OCI-LY1 (cell line): ENCODE results near the gene PKN2.

Experiments used
- H2AFZ ChIP-seq: fragments of 200-600 bp; sonication (generic), shearing (Covaris generic); 2 replicates; pipeline ENCODE4 v1.6.0; 2014; ENCODE audit warnings: antibody characterized with exemption, mild to moderate bottlenecking, low read length
- H3F3A ChIP-seq: fragments of 200-600 bp; sonication (generic), shearing (Covaris generic); 2 replicates; pipeline ENCODE4 v1.6.0; 2014; ENCODE audit warnings: mild to moderate bottlenecking, antibody characterized with exemption, low read length, moderate library complexity; ENCODE audit not compliant: insufficient read depth
- H3K27ac ChIP-seq: fragments of 200-600 bp; sonication (generic); 2 replicates; pipeline ENCODE4 v1.5.1; 2014; ENCODE audit warnings: low read length, mixed run types, mild to moderate bottlenecking, low read depth; ENCODE audit not compliant: poor library complexity, severe bottlenecking
- H3K27me3 ChIP-seq: fragments of 200-600 bp; sonication (generic); 2 replicates; pipeline ENCODE4 v1.6.0; 2014; ENCODE audit warnings: antibody characterized with exemption, mild to moderate bottlenecking, low read length, moderate library complexity; ENCODE audit not compliant: insufficient read depth
- H3K36me3 ChIP-seq: fragments of 200-600 bp; sonication (generic); 2 replicates; pipeline ENCODE4 v1.6.1; 2014; ENCODE audit warnings: mild to moderate bottlenecking, antibody characterized with exemption, low read length, moderate library complexity, mixed read lengths; ENCODE audit not compliant: insufficient read depth
- H3K4me1 ChIP-seq: fragments of 200-600 bp; sonication (generic); 2 replicates; pipeline ENCODE4 v1.5.1; 2014; ENCODE audit warnings: mild to moderate bottlenecking, low read length, moderate library complexity; ENCODE audit not compliant: insufficient read depth, severe bottlenecking
- H3K4me2 ChIP-seq: fragments of 200-600 bp; sonication (generic), shearing (Covaris generic); 2 replicates; pipeline ENCODE4 v1.6.1; 2014; ENCODE audit warnings: low read length
- H3K4me3 ChIP-seq: fragments of 200-600 bp; sonication (generic); 2 replicates; pipeline ENCODE4 v1.5.1; 2014; ENCODE audit warnings: low read length, low read depth, mild to moderate bottlenecking, mixed read lengths; ENCODE audit not compliant: poor library complexity, severe bottlenecking
- H3K79me2 ChIP-seq: fragments of 200-600 bp; shearing (Covaris generic); 2 replicates; pipeline ENCODE4 v1.6.1; 2016; ENCODE audit warnings: mixed run types, low read length, mixed read lengths; ENCODE audit not compliant: insufficient read depth
- H3K9ac ChIP-seq: fragments of 200-600 bp; sonication (generic), shearing (Covaris generic); 2 replicates; pipeline ENCODE4 v1.6.1; 2014; ENCODE audit warnings: mild to moderate bottlenecking, low read length, mixed read lengths
- H3K9me2 ChIP-seq: fragments of 200-600 bp; sonication (generic), shearing (Covaris generic); 2 replicates; pipeline ENCODE4 v1.6.1; 2014; ENCODE audit warnings: low read depth, mild to moderate bottlenecking, low read length, mixed read lengths
- H3K9me3 ChIP-seq: fragments of 200-600 bp; shearing (Covaris generic); 2 replicates; pipeline ENCODE4 v1.6.1; 2014; ENCODE audit warnings: low read length, mixed read lengths
- H4K20me1 ChIP-seq: fragments of 200-600 bp; sonication (generic), shearing (Covaris generic); 2 replicates; pipeline ENCODE4 v1.6.0; 2016; ENCODE audit warnings: mild to moderate bottlenecking, low read length; ENCODE audit not compliant: insufficient read depth
- EZH2 ChIP-seq: fragments of 200-600 bp; sonication (generic), shearing (Covaris generic); IDR thresholded peaks from 2 replicates; pipeline ENCODE4 v1.8.0; 2017; ENCODE audit warnings: borderline replicate concordance, mixed run types, mild to moderate bottlenecking, antibody characterized with exemption, low read length, moderate library complexity, mixed read lengths
- TF ChIP-seq, protein P1 (sequence below): fragments of 200-600 bp; sonication (generic), shearing (Covaris generic); IDR thresholded peaks from 2 replicates; pipeline ENCODE4 v1.5.1; 2017; ENCODE audit warnings: mild to moderate bottlenecking, antibody characterized with exemption, low read length, moderate library complexity, mixed read lengths

The PKN2 gene

DNA sequence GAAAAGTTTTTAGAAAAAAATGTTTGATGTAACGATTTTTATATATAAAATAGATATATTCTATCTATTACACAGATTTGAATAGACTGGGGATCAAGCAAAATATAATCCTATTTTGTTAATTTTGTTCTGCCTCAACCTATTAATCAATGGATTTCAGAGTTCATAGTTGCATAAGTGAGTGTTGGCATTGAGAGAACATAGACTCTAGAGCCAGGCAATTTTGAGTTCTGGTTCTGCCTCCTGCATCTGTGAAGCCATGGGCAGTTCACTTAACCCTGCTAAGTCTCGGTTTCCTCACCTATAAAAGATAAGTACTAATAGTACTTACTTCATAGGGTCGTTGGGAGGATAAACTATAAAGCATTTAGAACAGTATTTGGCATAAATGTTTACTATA is 13.6 kb upstream of the PKN2 start:
- Histone ChIP-seq H3K9ac (no peak overlapping the region), H4K20me1 (no peaks in the 10 kb centered on the region), H3K9me2 (no peaks in the 10 kb centered on the region), H3K4me1 (no peaks in the 10 kb centered on the region), H3K4me3 (no peak overlapping the region), H3K27me3 (no peaks in the 10 kb centered on the region), H3K36me3 (no peaks in the 10 kb centered on the region), H3K79me2 (no peaks in the 10 kb centered on the region), H2AFZ (no peak overlapping the region), H3F3A (no peaks in the 10 kb centered on the region), H3K4me2 (no peak overlapping the region), H3K9me3 (no peaks in the 10 kb centered on the region), H3K27ac (no peak overlapping the region)
- TF ChIP-seq EZH2, result no peak
- TF ChIP-seq, protein P1, sequence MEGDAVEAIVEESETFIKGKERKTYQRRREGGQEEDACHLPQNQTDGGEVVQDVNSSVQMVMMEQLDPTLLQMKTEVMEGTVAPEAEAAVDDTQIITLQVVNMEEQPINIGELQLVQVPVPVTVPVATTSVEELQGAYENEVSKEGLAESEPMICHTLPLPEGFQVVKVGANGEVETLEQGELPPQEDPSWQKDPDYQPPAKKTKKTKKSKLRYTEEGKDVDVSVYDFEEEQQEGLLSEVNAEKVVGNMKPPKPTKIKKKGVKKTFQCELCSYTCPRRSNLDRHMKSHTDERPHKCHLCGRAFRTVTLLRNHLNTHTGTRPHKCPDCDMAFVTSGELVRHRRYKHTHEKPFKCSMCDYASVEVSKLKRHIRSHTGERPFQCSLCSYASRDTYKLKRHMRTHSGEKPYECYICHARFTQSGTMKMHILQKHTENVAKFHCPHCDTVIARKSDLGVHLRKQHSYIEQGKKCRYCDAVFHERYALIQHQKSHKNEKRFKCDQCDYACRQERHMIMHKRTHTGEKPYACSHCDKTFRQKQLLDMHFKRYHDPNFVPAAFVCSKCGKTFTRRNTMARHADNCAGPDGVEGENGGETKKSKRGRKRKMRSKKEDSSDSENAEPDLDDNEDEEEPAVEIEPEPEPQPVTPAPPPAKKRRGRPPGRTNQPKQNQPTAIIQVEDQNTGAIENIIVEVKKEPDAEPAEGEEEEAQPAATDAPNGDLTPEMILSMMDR, result no peak

DNA sequence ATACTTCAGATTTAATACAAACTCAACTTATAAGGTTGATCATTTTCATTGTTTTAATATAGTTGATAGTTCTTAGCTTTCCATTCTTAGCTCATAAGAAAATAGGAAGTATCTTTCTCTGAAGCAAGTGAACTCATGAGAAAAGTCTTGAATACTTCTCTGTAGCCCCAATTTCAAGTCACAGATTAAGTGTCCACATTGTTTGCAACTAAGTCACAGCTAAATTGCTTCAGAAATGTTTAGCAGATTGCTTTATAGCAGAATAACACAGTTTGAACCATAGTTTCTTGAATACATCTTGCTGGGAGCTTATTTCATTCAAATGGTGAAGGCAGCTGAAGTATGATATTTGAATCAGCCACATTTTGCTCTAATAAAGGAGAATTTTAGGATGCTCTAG is 10.6 kb upstream of the PKN2 start:
- H3K9ac ChIP-seq, result no peak overlapping the region
- H3K27ac ChIP-seq, result no peak overlapping the region
- no peaks in the 10 kb centered on the region for H3K4me1 ChIP-seq
- no peak overlapping the region for H2AFZ ChIP-seq
- H3K9me2 ChIP-seq, result no peaks in the 10 kb centered on the region
- no peaks in the 10 kb centered on the region for H4K20me1 ChIP-seq
- no peak overlapping the region for H3K4me3 ChIP-seq
- no peak for TF ChIP-seq EZH2
- TF ChIP-seq, protein P1, result no peak
- H3K36me3 ChIP-seq, result no peaks in the 10 kb centered on the region
- no peaks in the 10 kb centered on the region for H3K27me3 ChIP-seq
- H3F3A ChIP-seq, result no peaks in the 10 kb centered on the region
- H3K79me2 ChIP-seq, result no peaks in the 10 kb centered on the region
- H3K4me2 ChIP-seq, result no peak overlapping the region
- no peaks in the 10 kb centered on the region for H3K9me3 ChIP-seq

DNA sequence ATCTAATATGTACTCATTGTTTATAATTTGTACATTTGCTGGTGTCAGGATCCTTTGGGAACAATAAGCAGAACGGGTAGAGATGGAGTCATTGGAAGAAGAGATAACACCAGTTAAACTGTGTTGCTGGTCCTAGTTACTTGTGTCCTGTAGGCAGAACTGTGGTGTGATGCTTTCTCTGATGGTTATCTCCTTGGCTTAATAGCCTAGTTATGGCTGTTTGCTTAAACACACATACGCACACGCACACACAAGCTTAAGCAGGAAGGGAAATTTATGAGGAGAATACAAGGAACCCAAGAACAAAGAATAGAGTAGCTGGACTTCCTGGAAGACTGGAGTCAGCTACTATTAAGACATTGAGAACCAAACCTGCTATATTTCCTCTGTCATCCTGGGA is 5.7 kb upstream of the PKN2 start:
- no peak overlapping the region for H2AFZ ChIP-seq
- H3K4me2 ChIP-seq, result no peak overlapping the region
- H4K20me1 ChIP-seq, result no peaks in the 10 kb centered on the region
- no peaks in the 10 kb centered on the region for H3F3A ChIP-seq
- TF ChIP-seq, protein P1, result no peak
- TF ChIP-seq EZH2, result no peak
- no peak overlapping the region for H3K4me3 ChIP-seq
- H3K79me2 ChIP-seq, result no peaks in the 10 kb centered on the region
- no peak overlapping the region for H3K27ac ChIP-seq
- no peak overlapping the region for H3K9ac ChIP-seq
- H3K9me3 ChIP-seq, result no peaks in the 10 kb centered on the region
- H3K4me1 ChIP-seq, result peaks cover 9% of the 10 kb centered on the region
- no peaks in the 10 kb centered on the region for H3K9me2 ChIP-seq
- no peaks in the 10 kb centered on the region for H3K36me3 ChIP-seq
- no peaks in the 10 kb centered on the region for H3K27me3 ChIP-seq
